ENCODE data around the gene MED13L.

MED13L gene

GRCh38 chr12:116202940-116203339, 74.6 kb downstream of the MED13L start:
- H4K20me1 ChIP-seq = peaks cover 98 to 100% (median 100%) of the 10 kb centered on the region in 11 experiments

GRCh38 chr12:116202433-116202832, 75.1 kb downstream of the MED13L start:
- Histone ChIP-seq H3K9me3 (replicated peaks in 1 of 11) (no peaks in the 10 kb centered on the region), H3K27me3 (no peaks in the 10 kb centered on the region), H3K36me3 (peaks cover 12 to 52% (median 35%) of the 10 kb centered on the region in 11 experiments; a peak in 20 of 22 replicates), H3K4me3 (no peak overlapping the region), H4K20me1 (peaks cover 98 to 100% (median 100%) of the 10 kb centered on the region in 11 experiments), H3K4me1 (peaks cover 12 to 32% (median 21%) of the 10 kb centered on the region in 10 experiments; a peak in 19 of 20 replicates), H3K27ac (no peak overlapping the region), H3K4me2 (no peak overlapping the region), H3K9ac (no peak overlapping the region)
- no peak for TF ChIP-seq Cebpa-rat (IDR thresholded peaks at IDR 0.05)

More at GRCh38 chr12:116202940-116203339, 74.6 kb downstream of the MED13L start:
- Histone ChIP-seq H3K9me3 (replicated peaks in 1 of 11) (no peaks in the 10 kb centered on the region), H3K9ac (no peak overlapping the region), H3K4me2 (no peak overlapping the region), H3K36me3 (peaks cover 12 to 54% (median 35%) of the 10 kb centered on the region in 11 experiments; a peak in 20 of 22 replicates), H3K27me3 (no peaks in the 10 kb centered on the region), H3K27ac (no peak overlapping the region), H3K4me3 (no peak overlapping the region), H3K4me1 (peaks cover 9 to 29% (median 19%) of the 10 kb centered on the region in 10 experiments; a peak in 16 of 20 replicates)
- no peak for TF ChIP-seq Cebpa-rat (IDR thresholded peaks at IDR 0.05)

GRCh38 chr12:116201908-116202307, 75.6 kb downstream of the MED13L start:
- Histone ChIP-seq H3K4me1 (peaks cover 17 to 37% (median 26%) of the 10 kb centered on the region in 10 experiments; a peak in 19 of 20 replicates), H3K27ac (no peak overlapping the region)

GRCh38 chr12:116201359-116201758, 76.1 kb downstream of the MED13L start:
- Histone ChIP-seq H3K36me3 (peaks cover 12 to 49% (median 29%) of the 10 kb centered on the region in 11 experiments; a peak in 20 of 22 replicates), H4K20me1 (peaks cover 98 to 100% (median 100%) of the 10 kb centered on the region in 11 experiments), H3K4me3 (no peak overlapping the region), H3K27ac (no peak overlapping the region), H3K4me1 (peaks cover 17 to 42% (median 30%) of the 10 kb centered on the region in 10 experiments; a peak in 19 of 20 replicates), H3K9me3 (replicated peaks in 1 of 11) (no peaks in the 10 kb centered on the region), H3K9ac (no peak overlapping the region), H3K27me3 (no peaks in the 10 kb centered on the region), H3K4me2 (no peak overlapping the region)
- TF ChIP-seq Cebpa-rat (IDR thresholded peaks at IDR 0.05) = no peak

More at GRCh38 chr12:116201908-116202307, 75.6 kb downstream of the MED13L start:
- peaks cover 98 to 100% (median 100%) of the 10 kb centered on the region in 11 experiments for H4K20me1 ChIP-seq
- H3K9me3 ChIP-seq (replicated peaks in 1 of 11) = no peaks in the 10 kb centered on the region
- H3K4me2 ChIP-seq = no peak overlapping the region
- no peak for TF ChIP-seq Cebpa-rat (IDR thresholded peaks at IDR 0.05)
- H3K9ac ChIP-seq = no peak overlapping the region
- H3K4me3 ChIP-seq = no peak overlapping the region
- H3K36me3 ChIP-seq = peaks cover 12 to 50% (median 30%) of the 10 kb centered on the region in 11 experiments; a peak in 20 of 22 replicates
- H3K27me3 ChIP-seq = no peaks in the 10 kb centered on the region

GRCh38 chr12:116200812-116201211, 76.7 kb downstream of the MED13L start:
- H3K27ac ChIP-seq = no peak overlapping the region
- peaks cover 17 to 48% (median 35%) of the 10 kb centered on the region in 10 experiments; a peak in 19 of 20 replicates for H3K4me1 ChIP-seq
- no peak for TF ChIP-seq Cebpa-rat (IDR thresholded peaks at IDR 0.05)
- H3K4me2 ChIP-seq = no peak overlapping the region
- H3K36me3 ChIP-seq = peaks cover 12 to 44% (median 29%) of the 10 kb centered on the region in 11 experiments; a peak in 20 of 22 replicates
- no peak overlapping the region for H3K9ac ChIP-seq
- no peak overlapping the region for H3K4me3 ChIP-seq
- H3K9me3 ChIP-seq (replicated peaks in 1 of 11) = no peaks in the 10 kb centered on the region
- peaks cover 98 to 100% (median 100%) of the 10 kb centered on the region in 11 experiments for H4K20me1 ChIP-seq
- H3K27me3 ChIP-seq = no peaks in the 10 kb centered on the region

GRCh38 chr12:116199160-116199706, 78.3 kb downstream of the MED13L start:
- Histone ChIP-seq H4K20me1 (peaks cover 98 to 100% (median 100%) of the 10 kb centered on the region in 11 experiments), H3K4me1 (peaks cover 26 to 61% (median 48%) of the 10 kb centered on the region in 10 experiments), H3K36me3 (peaks cover 5 to 28% (median 19%) of the 10 kb centered on the region in 11 experiments; a peak in 19 of 22 replicates), H3K27me3 (no peaks in the 10 kb centered on the region), H3K4me2 (peak overlapping the region in 8 of 11 experiments; percentile 3 to 33 (median 16); a peak in 7 of 22 replicates), H3K27ac (no peak overlapping the region), H3K4me3 (no peak overlapping the region), H3K9me3 (replicated peaks in 1 of 11) (no peaks in the 10 kb centered on the region), H3K9ac (no peak overlapping the region)
- no peak for TF ChIP-seq Cebpa-rat (IDR thresholded peaks at IDR 0.05)

- Histone ChIP-seq H3K9me3 (replicated peaks in 1 of 11) (no peaks in the 10 kb centered on the region), H3K27me3 (no peaks in the 10 kb centered on the region), H4K20me1 (peaks cover 97 to 100% (median 100%) of the 10 kb centered on the region in 11 experiments), H3K4me2 (peak overlapping the region in 3 of 11 experiments; percentile 3 to 25 (median 12); a peak in 7 of 22 replicates), H3K4me3 (no peak overlapping the region), H3K36me3 (peaks cover 0 to 17% (median 8%) of the 10 kb centered on the region in 11 experiments; a peak in 11 of 22 replicates), H3K27ac (no peak overlapping the region), H3K4me1 (peaks cover 26 to 64% (median 50%) of the 10 kb centered on the region in 10 experiments), H3K9ac (no peak overlapping the region)
- no peak for TF ChIP-seq Cebpa-rat (IDR thresholded peaks at IDR 0.05)
Observed at GRCh38 chr12:116196752-116197718, 80.5 kb downstream of the MED13L start.

GRCh38 chr12:116196226-116196625, 81.3 kb downstream of the MED13L start:
- no peaks in the 10 kb centered on the region for H3K27me3 ChIP-seq
- H3K4me2 ChIP-seq = peak overlapping the region in 3 of 11 experiments; percentile 9 to 52 (median 12); a peak in 4 of 22 replicates
- no peak for TF ChIP-seq Cebpa-rat (IDR thresholded peaks at IDR 0.05)
- peaks cover 26 to 64% (median 50%) of the 10 kb centered on the region in 10 experiments for H3K4me1 ChIP-seq
- H3K9me3 ChIP-seq (replicated peaks in 1 of 11) = no peaks in the 10 kb centered on the region
- H3K27ac ChIP-seq = no peak overlapping the region
- H3K36me3 ChIP-seq = peaks cover 0 to 12% (median 8%) of the 10 kb centered on the region in 11 experiments; a peak in 10 of 22 replicates
- no peak overlapping the region for H3K4me3 ChIP-seq
- peaks cover 97 to 100% (median 100%) of the 10 kb centered on the region in 11 experiments for H4K20me1 ChIP-seq
- H3K9ac ChIP-seq = no peak overlapping the region; a peak in 1 of 22 replicates

Data from BLaER1 treated with 17β-estradiol and CSF1 and Interleukin-3, amounts not matched to agents 10 nM and 100 nM (cell line).